Common myeloid progenitor, CD34-positive (primary cell): ENCODE results near the gene LHX6.

Source experiments
- CTCF ChIA-PET: fragments of 350-600 bp; sonication (Branson Sonifier 250); formaldehyde crosslinking; loops from one replicate; lab custom pipeline; 2021; ENCODE audit warnings: antibody characterized with exemption; lab: Charles Lee
- POLR2A ChIA-PET: fragments of 350-600 bp; sonication (Branson Sonifier 250); formaldehyde crosslinking; loops from one replicate; lab custom pipeline; 2021; ENCODE audit warnings: antibody characterized with exemption; lab: Charles Lee
- DNase-seq, 3 donors: peaks; one replicate each; pipeline versions ENCODE4 v3.0.0 to v3.0.0-alpha.2; 2013
- H3K27ac ChIP-seq, 2 experiments: 1 replicate in 1 of 2; 2 replicates in 1 of 2; pipeline ENCODE4 v1.7.0; 2013; ENCODE audit warnings: inconsistent platforms in 2 of 2, low read length in 2 of 2, mild to moderate bottlenecking in 2 of 2, low read depth in 1 of 2, moderate library complexity in 1 of 2; ENCODE audit not compliant: severe bottlenecking in 2 of 2, insufficient read depth in 1 of 2, poor library complexity in 1 of 2
- H3K27me3 ChIP-seq, 5 experiments: replicated peaks in 2 of 5; 1 replicate in 3 of 5; 2 replicates in 2 of 5; pipeline versions ENCODE4 v1.6.1 to v1.7.0; 2013; ENCODE audit warnings: low read length in 4 of 5, mild to moderate bottlenecking in 2 of 5, moderate library complexity in 2 of 5, inconsistent platforms in 1 of 5; ENCODE audit not compliant: insufficient read depth in 5 of 5, control insufficient read depth in 4 of 5
- H3K36me3 ChIP-seq, 4 experiments: 1 replicate in 2 of 4; 2 replicates in 2 of 4; pipeline versions ENCODE4 v1.6.1 to v1.7.0; 2013; ENCODE audit warnings: low read length in 3 of 4, control low read depth in 1 of 4, mild to moderate bottlenecking in 1 of 4; ENCODE audit not compliant: control insufficient read depth in 4 of 4, insufficient read depth in 4 of 4
- H3K4me1 ChIP-seq, 4 experiments: 1 replicate in 3 of 4; 2 replicates in 1 of 4; pipeline versions ENCODE4 v1.6.1 to v1.7.1; 2013; ENCODE audit warnings: low read length in 3 of 4, mild to moderate bottlenecking in 3 of 4, control low read depth in 1 of 4, inconsistent platforms in 1 of 4, moderate library complexity in 1 of 4; ENCODE audit not compliant: control insufficient read depth in 4 of 4, insufficient read depth in 4 of 4; ENCODE audit errors: control extremely low read depth in 1 of 4
- H3K4me3 ChIP-seq, 7 experiments: 1 replicate in 4 of 7; 2 replicates in 3 of 7; pipeline versions ENCODE4 v1.5.1 to v1.7.0; 2013; ENCODE audit warnings: mild to moderate bottlenecking in 7 of 7, low read length in 6 of 7, moderate library complexity in 6 of 7, inconsistent platforms in 2 of 7, low read depth in 2 of 7, control low read depth in 1 of 7; ENCODE audit not compliant: insufficient read depth in 4 of 7, control insufficient read depth in 1 of 7; ENCODE audit errors: extremely low read depth in 1 of 7
- H3K9me3 ChIP-seq, 5 experiments: 1 replicate in 4 of 5; 2 replicates in 1 of 5; pipeline versions ENCODE4 v1.6.1 to v1.7.1; 2013; ENCODE audit warnings: low read length in 4 of 5, mild to moderate bottlenecking in 2 of 5, inconsistent platforms in 1 of 5, low read depth in 1 of 5, moderate library complexity in 1 of 5; ENCODE audit not compliant: control insufficient read depth in 4 of 5, insufficient read depth in 2 of 5; ENCODE audit errors: control extremely low read depth in 1 of 5
- WGBS: methylation state at CpG from one replicate; pipeline ENCODE4 v1.1.5; 2013; ENCODE audit not compliant: insufficient coverage; 5-methylcytosine and 5-hydroxymethylcytosine counted together

LHX6 gene

GRCh38 chr9:122159925-122160246 is 68.9 kb downstream of the LHX6 start:
- H3K4me1 ChIP-seq: peaks cover 5 to 18% (median 11%) of the 10 kb centered on the region in 4 experiments
- H3K27ac ChIP-seq: peak overlapping the region; percentile 69 to 92
- whole genome bisulfite sequencing: 0% methylated on average over 2 of the region's 6 CpGs
- peak overlapping the region; percentile 86 to 97 (median 92) for H3K4me3 ChIP-seq
- no peaks in the 10 kb centered on the region for H3K27me3 ChIP-seq
- peaks cover 0 to 7% (median 0%) of the 10 kb centered on the region in 5 experiments for H3K9me3 ChIP-seq
- H3K36me3 ChIP-seq: peaks cover 0 to 2% (median 0%) of the 10 kb centered on the region in 4 experiments
- ChIA-PET CTCF (interaction anchor here (0.6 to 3.0 kb wide), 6 partner anchors 10 to 1117 kb away, joined by 3 to 22 read pairs (median 4); partner anchors contain the start of genes MRRF and RBM18), POLR2A (no interaction called here)
- no peak for DNase-seq

GRCh38 chr9:122159026-122159924 is 69.5 kb downstream of the LHX6 start, which contains the start of the genes MORN5 and NDUFA8:
Gene MORN5, plus strand, starts transcription at chr9:122159908. Its CDS starts 65 bp downstream, at chr9:122159973.
Gene NDUFA8, minus strand, starts transcription at chr9:122159779. Its CDS starts 102 bp downstream, at chr9:122159677.
- Histone ChIP-seq H3K27ac (peak within 1 kb of the TSS; percentile 69 to 92), H3K4me3 (peak within 1 kb of the TSS; percentile 86 to 97 (median 92)), H3K36me3 (peaks cover 0 to 2% (median 0%) of the 10 kb centered on the region in 4 experiments), H3K4me1 (peaks cover 5 to 21% (median 11%) of the 10 kb centered on the region in 4 experiments), H3K9me3 (peaks cover 0 to 7% (median 0%) of the 10 kb centered on the region in 5 experiments), H3K27me3 (no peaks in the 10 kb centered on the region)
- ChIA-PET POLR2A (no interaction called here), CTCF (interaction anchor here (0.6 to 3.0 kb wide), 12 partner anchors 8 to 212 kb away, joined by 3 to 22 read pairs (median 4); partner anchors contain the start of genes MRRF and RBM18)
- DNase-seq: peak; percentile 95 to 98 (median 97)
- 2% methylated on average over 52 of the region's 56 CpGs for WGBS

GRCh38 chr9:122158202-122158601 is 70.6 kb downstream of the LHX6 start:
- Histone ChIP-seq H3K36me3 (peaks cover 0 to 2% (median 0%) of the 10 kb centered on the region in 4 experiments), H3K27me3 (no peaks in the 10 kb centered on the region), H3K9me3 (peaks cover 0 to 7% (median 0%) of the 10 kb centered on the region in 5 experiments), H3K4me3 (no peak overlapping the region), H3K4me1 (peaks cover 5 to 21% (median 11%) of the 10 kb centered on the region in 4 experiments), H3K27ac (no peak overlapping the region)
- peak; percentile 69 to 80 (median 79) for DNase-seq
- 83% methylated on average over 1 of the region's 3 CpGs for WGBS
- POLR2A ChIA-PET: no interaction called here
- CTCF ChIA-PET: interaction anchor here (0.7 to 3.0 kb wide), 9 partner anchors 9 to 210 kb away, joined by 3 to 22 read pairs (median 5); no protein-coding TSS in a partner anchor

GRCh38 chr9:122155796-122156195 is 73.0 kb downstream of the LHX6 start:
- no peaks in the 10 kb centered on the region for H3K27me3 ChIP-seq
- no peak overlapping the region for H3K27ac ChIP-seq
- DNase-seq: no peak
- no peak overlapping the region for H3K4me3 ChIP-seq
- CTCF ChIA-PET: interaction anchor here (0.7 to 2.0 kb wide), 6 partner anchors 10 to 60 kb away, joined by 3 to 17 read pairs (median 4); no protein-coding TSS in a partner anchor
- peaks cover 3 to 14% (median 9%) of the 10 kb centered on the region in 4 experiments for H3K36me3 ChIP-seq
- POLR2A ChIA-PET: no interaction called here
- H3K9me3 ChIP-seq: no peaks in the 10 kb centered on the region
- peaks cover 5 to 21% (median 11%) of the 10 kb centered on the region in 4 experiments for H3K4me1 ChIP-seq
- WGBS: 100% methylated on average over 1 of the region's 4 CpGs
